IPS-18a (cell line): ENCODE results near the gene LBR.
"Not testable (repeated sequence)": the region's sequence is repeated elsewhere in the genome, so short reads cannot be mapped to it uniquely, and the experiment has no call there.

ENCODE experiments used
- H3K27ac ChIP-seq: one replicate; pipeline ENCODE4 v1.5.1; 2013; ENCODE audit warnings: low read length
- H3K27me3 ChIP-seq: one replicate; pipeline ENCODE4 v1.6.1; 2013; ENCODE audit warnings: mild to moderate bottlenecking, low read length; ENCODE audit not compliant: control insufficient read depth, insufficient read depth
- H3K36me3 ChIP-seq: one replicate; pipeline ENCODE4 v1.6.1; 2013; ENCODE audit warnings: low read depth, low read length; ENCODE audit not compliant: control insufficient read depth
- H3K4me1 ChIP-seq: one replicate; pipeline ENCODE4 v1.6.1; 2013; ENCODE audit warnings: low read depth, low read length; ENCODE audit not compliant: control insufficient read depth
- H3K4me3 ChIP-seq: one replicate; pipeline ENCODE4 v1.5.1; 2013; ENCODE audit warnings: low read length
- H3K9ac ChIP-seq: one replicate; pipeline ENCODE4 v1.6.1; 2013; ENCODE audit warnings: mild to moderate bottlenecking, low read length, moderate library complexity
- H3K9me3 ChIP-seq: one replicate; pipeline ENCODE4 v1.6.1; 2013; ENCODE audit warnings: low read depth, low read length; ENCODE audit not compliant: control insufficient read depth

Gene LBR

GRCh38 chr1:225427235-225428067 is at the start of gene LBR:
Gene LBR, minus strand, starts transcription at chr1:225428038. Its CDS starts 3,963 bp downstream, at chr1:225424075.
- Histone ChIP-seq H3K27ac (peak within 1 kb of the TSS; percentile 69), H3K9ac (peak within 1 kb of the TSS; percentile 84), H3K9me3 (no peaks in the 10 kb centered on the region), H3K4me1 (peaks cover 40% of the 10 kb centered on the region), H3K36me3 (no peaks in the 10 kb centered on the region), H3K27me3 (peaks cover 28% of the 10 kb centered on the region), H3K4me3 (peak within 1 kb of the TSS; percentile 93)

DNA sequence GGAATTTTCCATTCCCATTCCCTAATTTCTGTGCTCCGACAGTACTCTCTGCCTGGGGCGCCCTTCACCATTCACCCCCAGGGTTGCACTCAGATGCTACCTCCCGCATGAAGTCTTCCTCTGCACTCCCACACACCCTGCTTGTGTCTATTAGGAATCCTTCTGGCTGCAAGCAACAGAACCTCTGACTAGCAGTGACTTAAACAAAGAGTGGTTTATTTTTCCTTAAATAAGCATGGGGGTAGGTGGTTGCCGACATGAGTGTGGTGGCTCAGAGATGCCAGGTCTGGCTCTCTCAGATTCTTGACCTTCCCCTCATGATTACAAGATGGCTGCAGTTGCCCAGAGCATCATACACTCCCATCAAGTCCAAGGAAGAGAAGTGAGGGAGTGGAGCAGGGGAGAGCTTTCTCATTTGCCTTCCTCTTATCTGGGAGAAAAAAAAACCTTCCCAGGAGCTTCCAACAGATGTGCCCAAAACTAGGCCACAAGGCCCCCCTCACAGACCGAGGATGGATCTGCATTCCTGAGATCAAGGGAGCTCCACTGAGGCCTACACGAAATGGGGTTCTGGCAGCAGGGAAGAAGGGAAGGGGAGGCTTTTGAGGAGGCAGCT is 49.6 kb upstream of the LBR start:
- no peaks in the 10 kb centered on the region for H3K9me3 ChIP-seq
- no peak overlapping the region for H3K9ac ChIP-seq
- H3K36me3 ChIP-seq: no peaks in the 10 kb centered on the region
- no peaks in the 10 kb centered on the region for H3K4me1 ChIP-seq
- no peaks in the 10 kb centered on the region for H3K27me3 ChIP-seq
- H3K4me3 ChIP-seq: no peak overlapping the region
- H3K27ac ChIP-seq: no peak overlapping the region

- Histone ChIP-seq H3K27me3 (no peaks in the 10 kb centered on the region), H3K36me3 (no peaks in the 10 kb centered on the region)
These were observed 48.7 kb upstream of the LBR start for GRCh38 chr1:225476538-225476988.

GRCh38 chr1:225476100-225476511 is 48.3 kb upstream of the LBR start:
- no peak overlapping the region for H3K9ac ChIP-seq
- no peaks in the 10 kb centered on the region for H3K9me3 ChIP-seq
- no peak overlapping the region for H3K27ac ChIP-seq
- no peaks in the 10 kb centered on the region for H3K4me1 ChIP-seq
- no peaks in the 10 kb centered on the region for H3K36me3 ChIP-seq
- H3K27me3 ChIP-seq: no peaks in the 10 kb centered on the region
- no peak overlapping the region for H3K4me3 ChIP-seq

More at GRCh38 chr1:225476538-225476988, 48.7 kb upstream of the LBR start:
- Histone ChIP-seq H3K4me3 (no peak overlapping the region), H3K9me3 (no peaks in the 10 kb centered on the region), H3K9ac (no peak overlapping the region), H3K27ac (no peak overlapping the region), H3K4me1 (no peaks in the 10 kb centered on the region)

DNA sequence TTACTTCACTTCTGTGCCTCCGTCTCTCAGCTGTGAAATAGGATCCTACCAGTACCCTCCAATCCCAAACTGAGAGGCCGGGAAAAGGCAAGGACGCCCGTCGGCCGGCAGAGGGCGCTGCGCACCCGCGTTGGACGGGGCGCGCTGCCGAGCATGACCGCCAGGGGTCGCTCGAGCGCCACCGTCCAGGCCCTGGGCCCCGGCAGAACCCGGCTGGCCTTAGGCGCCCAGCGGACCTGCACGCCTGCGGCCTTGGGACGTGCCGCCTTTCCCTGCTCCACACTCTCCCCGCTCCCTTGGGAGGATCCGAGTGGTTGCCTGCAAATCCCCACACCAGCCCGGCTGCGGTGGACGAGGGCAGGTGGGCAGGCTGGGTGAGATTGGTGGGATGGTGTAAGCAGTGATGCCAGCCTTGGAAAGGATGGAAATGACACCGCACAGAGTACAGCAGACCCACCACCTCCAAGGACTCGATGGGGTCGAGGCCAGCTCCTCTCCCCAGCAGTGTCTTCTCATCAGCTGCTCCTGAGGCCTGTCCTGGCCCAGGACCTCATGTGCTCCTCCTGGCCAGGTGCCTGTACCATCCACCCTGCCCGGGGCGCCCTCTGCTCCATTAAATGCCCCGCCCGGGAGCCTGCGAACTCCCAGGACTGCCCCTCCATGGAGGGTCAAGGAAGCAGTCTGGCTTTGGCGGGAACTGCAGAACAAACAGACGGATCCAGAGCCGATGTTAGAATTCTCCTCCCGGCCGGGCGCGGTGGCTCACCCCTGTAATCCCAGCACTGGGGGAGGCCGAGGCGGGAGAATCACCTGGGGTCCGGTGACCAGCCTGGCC is 47.4 kb upstream of the LBR start:
- H3K36me3 ChIP-seq: no peaks in the 10 kb centered on the region
- no peaks in the 10 kb centered on the region for H3K27me3 ChIP-seq
- H3K4me1 ChIP-seq: no peaks in the 10 kb centered on the region
- H3K4me3 ChIP-seq: no peak overlapping the region
- H3K27ac ChIP-seq: no peak overlapping the region
- H3K9me3 ChIP-seq: no peaks in the 10 kb centered on the region
- no peak overlapping the region for H3K9ac ChIP-seq

DNA sequence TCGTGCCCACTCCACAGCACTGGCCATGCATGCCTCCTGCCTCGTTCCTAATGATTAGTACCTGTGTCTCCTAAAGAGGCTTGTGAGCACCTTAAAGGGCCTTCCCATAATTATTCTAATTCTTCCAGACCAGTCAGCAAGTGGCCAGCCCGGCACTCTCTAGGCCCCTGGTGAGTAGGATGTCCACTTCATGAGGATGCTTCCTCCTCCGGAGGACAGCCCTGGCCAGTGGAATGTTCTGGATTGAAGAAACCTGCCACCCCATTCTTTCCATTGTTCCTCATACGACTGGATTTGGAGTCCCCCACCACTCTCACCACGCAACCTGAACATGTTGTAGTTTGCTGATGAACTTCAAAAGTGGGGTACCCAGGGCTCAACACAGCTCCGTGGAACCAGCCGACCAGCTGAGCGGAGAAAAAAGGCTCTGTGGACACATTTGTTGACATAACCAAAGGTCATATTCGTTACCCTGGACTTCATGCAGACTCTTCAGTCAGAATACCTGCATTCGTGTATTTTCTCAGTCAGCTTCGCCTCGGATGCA is 46.7 kb upstream of the LBR start:
- Histone ChIP-seq H3K4me3 (no peak overlapping the region), H3K27me3 (no peaks in the 10 kb centered on the region), H3K9me3 (no peaks in the 10 kb centered on the region), H3K36me3 (no peaks in the 10 kb centered on the region), H3K4me1 (no peaks in the 10 kb centered on the region), H3K9ac (no peak overlapping the region), H3K27ac (no peak overlapping the region)

GRCh38 chr1:225473676-225474438 is 46.0 kb upstream of the LBR start:
- not testable (repeated sequence) for H3K27me3 ChIP-seq, H3K4me3 ChIP-seq, H3K4me1 ChIP-seq, H3K9ac ChIP-seq, H3K27ac ChIP-seq, H3K9me3 ChIP-seq, H3K36me3 ChIP-seq

- not testable (repeated sequence) for H3K4me1 ChIP-seq, H3K27ac ChIP-seq, H3K9ac ChIP-seq, H3K27me3 ChIP-seq, H3K4me3 ChIP-seq, H3K36me3 ChIP-seq, H3K9me3 ChIP-seq
These were observed 45.4 kb upstream of the LBR start for GRCh38 chr1:225473266-225473665.

DNA sequence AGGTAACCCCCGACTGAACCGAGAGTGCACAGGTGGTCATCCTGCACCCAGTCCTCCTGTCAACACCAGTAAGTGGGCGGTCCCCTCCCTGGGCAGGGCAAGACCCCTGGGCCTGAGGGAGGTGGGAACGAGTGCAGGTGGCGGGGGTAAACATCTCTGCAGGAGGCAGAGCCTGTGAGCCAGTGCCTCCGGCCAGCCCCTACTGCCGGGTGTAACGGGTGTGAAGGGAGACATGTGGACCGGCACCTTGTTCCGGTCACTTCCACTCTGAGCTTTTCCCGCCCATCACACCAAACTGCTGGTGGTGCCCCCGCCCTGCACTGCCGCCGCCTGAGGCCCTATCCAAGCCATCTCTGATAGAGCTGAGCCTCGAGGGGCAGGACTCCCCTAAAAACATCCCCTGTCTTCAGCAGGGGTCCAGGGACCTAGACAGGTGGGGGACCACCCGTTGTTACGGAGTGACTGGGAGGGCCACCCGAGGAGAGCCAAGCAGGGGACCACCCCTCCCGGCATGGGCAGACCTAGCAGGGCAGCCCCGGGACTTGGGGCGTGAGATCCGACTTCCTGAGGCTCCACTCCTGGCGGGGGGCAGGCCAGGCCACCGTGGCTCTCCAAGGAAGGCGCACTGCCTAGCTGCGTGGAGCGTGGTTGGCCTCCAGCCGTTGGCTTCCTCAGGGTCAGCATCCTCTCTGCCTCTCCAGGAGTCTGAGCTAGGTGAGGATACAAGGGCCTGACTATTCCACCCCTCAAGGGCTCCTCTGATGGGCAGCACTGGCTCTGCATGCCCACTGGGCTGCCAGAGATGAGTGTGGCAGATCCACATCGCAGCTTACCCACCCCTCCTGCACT is 43.8 kb upstream of the LBR start:
- H3K27ac ChIP-seq: no peak overlapping the region
- no peak overlapping the region for H3K9ac ChIP-seq
- H3K4me1 ChIP-seq: no peaks in the 10 kb centered on the region
- no peaks in the 10 kb centered on the region for H3K27me3 ChIP-seq
- no peaks in the 10 kb centered on the region for H3K36me3 ChIP-seq
- no peak overlapping the region for H3K4me3 ChIP-seq
- H3K9me3 ChIP-seq: no peaks in the 10 kb centered on the region

DNA sequence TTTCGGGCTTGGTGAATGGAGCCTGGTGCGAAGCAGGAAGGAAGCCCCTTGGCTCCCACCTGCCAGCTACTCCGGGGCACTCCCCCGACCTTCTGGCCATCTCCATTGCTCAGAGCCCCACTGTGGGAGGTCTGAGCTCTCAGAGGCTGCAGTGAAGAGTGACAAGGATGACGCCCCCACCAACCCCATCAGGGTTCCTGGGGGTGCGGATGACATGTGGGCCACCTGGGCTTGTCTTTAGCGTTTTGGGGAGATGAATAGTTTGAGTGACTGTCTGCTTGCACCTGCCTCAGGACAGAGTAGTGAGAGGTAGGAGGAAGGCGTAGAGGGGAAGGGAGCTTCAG is 43.2 kb upstream of the LBR start:
- Histone ChIP-seq H3K9ac (no peak overlapping the region), H3K9me3 (no peaks in the 10 kb centered on the region), H3K36me3 (no peaks in the 10 kb centered on the region), H3K4me1 (no peaks in the 10 kb centered on the region), H3K27me3 (no peaks in the 10 kb centered on the region), H3K27ac (no peak overlapping the region), H3K4me3 (no peak overlapping the region)
